HG03280 (cell line): ENCODE data around the gene CDH1.

Experiments
- ATAC-seq: cut with Tn5 transposase; IDR thresholded peaks from one replicate; pipeline ENCODE4 v1.9.1; 2021; ENCODE audit warnings: mild to moderate bottlenecking, moderate library complexity; ENCODE audit not compliant: unreplicated experiment

Gene CDH1

DNA sequence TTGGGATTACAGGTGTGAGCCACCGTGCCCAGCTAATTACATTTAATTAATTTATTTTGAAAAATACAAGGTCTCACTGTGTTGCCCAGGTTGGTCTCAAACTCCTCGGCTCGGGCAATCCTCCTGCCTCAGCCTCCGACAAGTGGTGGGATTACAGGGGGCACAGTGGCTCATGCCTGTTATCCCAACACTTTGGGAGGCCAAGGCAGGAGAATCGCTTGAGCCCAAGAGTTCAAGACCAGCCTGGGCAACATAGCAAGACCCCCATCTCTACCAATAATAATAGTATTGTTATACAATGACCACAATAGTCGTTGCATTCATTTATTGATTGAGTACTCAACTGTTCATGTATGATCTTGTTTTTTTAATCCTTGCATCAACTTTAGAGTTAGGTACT, 22.0 kb downstream of the CDH1 start:
- ATAC-seq = no peak

DNA sequence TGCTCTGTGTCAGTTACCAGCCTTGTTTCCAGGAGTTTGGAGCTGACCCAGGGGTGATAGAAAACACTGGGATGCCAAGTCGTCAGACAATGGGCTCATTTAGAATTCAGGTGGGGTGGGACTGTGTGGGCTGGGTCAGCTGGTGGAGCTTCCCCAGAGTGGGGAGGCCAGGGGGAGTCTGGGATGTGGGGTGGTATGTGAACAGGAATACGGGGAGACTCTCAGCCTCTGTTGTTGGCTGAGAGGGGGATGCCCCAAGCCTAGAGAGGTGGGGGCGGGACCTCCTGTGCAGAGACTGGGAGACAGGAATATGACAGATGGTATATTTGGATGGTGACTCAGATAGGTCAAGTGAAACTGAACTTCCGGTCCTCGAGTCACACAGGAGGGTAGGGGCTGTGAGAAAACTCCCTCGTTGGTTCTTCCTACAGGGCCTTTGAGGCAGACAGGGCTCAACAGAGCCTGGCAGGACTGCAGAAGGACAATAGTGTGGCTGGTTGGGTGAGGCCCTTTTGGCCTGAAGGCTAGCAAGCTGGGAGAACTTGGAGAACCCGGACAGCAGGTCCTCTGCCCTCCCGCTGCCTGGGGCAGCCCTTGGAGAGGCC, 23.7 kb downstream of the CDH1 start:
- peak; percentile 50 for ATAC-seq

DNA sequence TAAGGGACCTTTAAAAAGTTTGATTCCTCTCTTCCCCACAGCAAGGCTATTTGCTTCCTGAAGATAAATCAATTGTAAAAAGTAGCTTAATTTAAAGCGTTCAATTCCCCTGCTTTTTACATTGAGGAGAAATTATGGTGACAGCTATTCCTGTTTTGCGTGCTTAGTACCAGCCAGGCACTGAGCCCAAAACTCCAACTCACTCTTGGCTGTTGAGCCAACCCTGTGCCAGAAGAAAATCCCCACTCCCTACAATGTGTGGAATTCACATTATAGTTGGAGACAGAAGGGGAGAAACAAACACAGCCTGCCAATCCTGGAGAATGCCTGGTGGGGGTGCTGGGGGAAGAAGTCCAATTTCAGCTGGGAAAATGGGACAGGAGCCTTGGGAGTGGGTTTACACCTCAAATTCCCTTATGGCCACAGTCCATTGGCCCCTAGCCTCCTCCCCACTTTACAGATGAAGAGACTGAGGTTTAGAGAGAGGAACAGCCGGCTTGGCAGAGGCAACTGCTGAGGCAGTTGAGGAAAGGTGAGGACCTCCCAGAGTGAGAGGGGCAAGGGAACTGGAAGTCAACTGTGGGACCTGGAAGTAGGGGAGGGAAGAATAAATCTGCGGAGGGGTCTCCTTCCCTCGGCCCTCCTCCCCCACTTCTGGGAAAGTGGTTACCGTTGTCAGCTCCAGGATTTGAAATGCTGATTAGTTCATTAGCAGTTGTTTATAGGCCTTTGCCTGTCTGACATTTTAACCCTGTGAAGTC, 26.1 kb downstream of the CDH1 start:
- no peak for ATAC-seq

DNA sequence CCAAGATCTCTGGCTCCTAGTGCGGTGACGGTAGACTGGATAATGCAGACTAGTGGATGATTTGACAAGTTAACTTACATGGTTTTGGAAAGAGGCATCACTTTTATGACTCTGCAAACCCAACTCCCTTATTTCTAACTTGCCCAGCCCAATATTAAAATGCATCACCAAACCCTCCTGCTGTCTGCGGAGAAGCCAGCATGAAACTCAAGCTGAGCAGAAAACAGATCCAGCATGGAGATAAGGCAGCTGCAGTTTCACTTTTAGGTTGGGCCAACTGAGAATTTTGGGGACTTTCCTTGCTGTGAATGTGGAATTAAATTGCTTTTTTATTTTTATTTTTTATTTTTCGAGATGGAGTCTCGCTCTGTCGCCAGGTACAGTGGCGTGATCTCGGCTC, 27.8 kb downstream of the CDH1 start:
- no peak for ATAC-seq

DNA sequence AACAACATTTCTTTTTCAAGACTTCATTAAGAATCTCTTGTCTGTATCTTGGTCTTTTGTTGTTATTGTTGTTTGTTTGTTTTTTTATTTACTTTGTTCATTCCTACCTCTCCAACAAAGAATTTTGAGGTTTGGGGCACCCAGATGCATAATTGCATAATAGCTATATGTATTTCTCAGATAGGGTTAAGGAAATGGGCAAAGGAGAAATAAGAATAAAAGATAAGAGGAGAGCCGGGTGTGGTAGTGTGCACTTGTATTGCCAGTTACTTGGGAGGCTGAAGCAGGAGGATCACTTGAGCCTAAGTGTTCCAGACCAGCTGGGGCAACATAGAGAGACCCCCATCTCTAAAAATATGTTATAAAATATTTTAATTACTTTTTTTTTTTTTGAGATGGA, 30.5 kb downstream of the CDH1 start:
- ATAC-seq = no peak

DNA sequence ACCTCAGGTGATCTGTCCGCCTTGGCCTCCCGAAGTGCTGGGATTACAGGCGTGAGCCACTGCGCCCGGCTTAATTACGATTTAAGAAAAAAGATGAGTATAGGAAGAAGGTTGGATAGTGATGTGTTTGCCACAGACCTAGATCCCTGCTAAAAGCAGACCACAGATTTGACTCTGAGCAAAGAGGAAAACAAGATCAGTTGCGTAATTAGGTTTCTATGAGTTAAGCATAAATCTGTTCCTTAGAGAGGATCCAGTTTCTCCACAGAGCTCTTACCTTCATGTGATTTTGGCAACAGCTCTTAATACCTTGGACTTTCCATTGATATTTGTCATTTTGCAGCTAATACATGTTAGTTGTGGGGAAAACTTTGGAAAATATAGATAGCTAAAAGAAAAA, 31.1 kb downstream of the CDH1 start:
- ATAC-seq = no peak

DNA sequence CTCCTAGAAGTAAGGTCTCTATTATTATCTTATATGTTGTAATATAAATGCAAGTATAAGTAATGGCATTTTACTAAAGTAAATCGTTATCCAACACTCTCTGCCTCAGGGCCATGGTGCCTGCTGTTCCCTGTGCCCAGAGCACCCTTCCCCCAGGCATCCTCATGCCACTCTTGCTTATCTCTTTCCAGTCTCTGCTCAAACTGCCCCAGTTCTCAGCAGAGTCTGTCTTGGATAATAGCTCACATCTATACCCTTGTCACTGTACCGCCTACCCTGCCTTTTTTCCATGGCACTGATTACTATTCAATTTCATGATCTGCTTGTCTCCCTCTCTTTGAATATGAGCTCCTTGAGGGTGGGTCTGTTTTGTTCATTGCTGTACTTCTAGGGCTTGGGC, 31.7 kb downstream of the CDH1 start:
- no peak for ATAC-seq

DNA sequence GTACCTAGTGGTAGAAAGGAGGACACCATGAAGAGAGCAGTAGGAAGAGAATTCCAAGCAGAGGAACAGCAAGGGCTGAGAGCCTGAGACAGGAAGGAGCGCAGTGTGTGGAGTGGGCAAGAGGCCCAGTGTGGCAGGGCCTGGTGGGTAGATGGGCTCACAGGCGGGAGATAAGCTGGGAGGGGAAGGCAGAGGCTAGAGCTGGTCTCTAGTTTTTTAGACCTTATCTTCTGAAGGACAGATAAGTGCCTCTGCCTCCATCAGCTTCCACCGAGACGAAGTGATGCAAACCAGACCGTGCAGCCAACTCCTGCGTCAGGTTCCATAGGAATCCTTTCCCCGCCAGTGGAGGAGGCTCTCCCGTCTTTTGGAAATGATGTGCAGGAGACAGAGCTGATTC, 33.6 kb downstream of the CDH1 start:
- no peak for ATAC-seq

DNA sequence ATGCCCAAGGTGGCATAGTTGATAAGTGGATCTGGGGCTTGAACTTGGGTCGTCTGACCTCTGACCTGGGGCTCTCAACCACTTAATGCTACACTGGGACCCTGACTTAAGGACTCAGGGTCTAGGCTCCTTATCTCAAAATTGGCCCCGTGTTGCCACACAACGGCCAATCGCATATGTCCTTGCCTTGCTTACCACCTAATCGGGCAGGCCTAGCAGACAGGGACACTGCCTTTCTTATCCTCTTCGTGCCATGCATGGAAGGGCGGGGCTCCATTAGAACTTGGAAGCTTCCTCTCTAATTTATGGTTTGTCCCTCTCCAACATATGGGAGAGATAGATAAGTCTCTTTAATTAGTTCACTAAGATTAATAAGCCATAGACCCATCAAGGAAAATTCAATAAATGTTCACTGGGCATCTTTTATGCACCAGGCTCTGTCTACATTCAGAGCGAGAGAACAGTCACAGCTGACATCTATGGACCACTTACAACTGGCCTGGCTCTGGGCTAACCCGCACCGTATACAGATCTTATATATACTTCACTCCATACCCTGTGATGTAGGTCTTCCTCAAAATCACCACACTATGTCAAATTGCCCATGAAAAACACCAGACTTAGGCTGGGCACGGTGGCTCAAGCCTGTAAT, 35.1 kb downstream of the CDH1 start:
- ATAC-seq = no peak

DNA sequence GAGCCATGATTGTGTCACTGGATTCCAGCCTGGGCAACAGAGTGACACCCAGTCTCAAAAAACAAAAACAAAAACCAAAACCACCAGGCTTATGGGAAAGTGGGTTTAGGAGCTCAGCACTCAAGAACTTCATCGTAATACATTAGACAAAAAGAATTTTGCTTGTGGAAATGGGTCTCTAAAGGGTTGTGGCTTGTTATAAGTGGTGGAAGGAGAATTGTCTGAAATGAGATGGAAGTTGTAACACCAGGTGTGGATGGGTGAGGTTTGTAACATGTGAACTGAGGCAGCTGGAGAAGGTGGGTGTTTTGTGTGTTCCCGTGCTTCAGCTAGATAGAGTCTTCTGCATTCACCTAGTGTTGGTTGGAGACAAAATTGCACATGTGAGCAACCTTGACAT, 35.8 kb downstream of the CDH1 start:
- no peak for ATAC-seq

DNA sequence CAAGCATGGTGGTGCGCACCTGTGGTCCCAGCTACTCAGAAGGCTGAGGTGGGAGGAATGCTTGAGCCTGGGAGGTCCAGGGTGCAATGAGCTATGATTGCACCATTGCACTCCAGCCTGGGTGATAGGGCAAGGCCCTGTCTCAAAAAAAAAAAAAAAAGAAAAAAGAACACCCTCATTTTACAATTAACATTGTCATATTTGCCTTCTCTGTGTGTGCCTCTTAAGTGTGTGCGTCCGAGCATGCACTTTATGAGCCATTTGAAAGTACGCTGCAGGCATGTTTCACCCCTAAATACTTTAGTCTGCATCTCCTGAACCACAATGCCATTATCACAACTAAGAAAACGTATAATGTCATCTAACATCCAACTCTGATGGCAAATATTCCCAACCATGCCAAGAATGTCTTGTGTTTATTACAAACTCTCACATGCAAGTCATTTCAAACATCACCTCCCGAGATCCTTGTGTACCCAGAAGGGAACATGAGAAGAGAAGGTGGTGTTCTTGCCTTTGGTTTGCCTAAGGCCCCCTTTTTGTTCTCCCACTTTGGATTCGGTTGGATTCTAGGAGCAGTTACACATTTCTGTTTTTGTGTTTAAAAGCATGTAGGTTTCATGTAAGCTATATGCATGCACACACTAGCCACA, 38.0 kb downstream of the CDH1 start:
- ATAC-seq = no peak

DNA sequence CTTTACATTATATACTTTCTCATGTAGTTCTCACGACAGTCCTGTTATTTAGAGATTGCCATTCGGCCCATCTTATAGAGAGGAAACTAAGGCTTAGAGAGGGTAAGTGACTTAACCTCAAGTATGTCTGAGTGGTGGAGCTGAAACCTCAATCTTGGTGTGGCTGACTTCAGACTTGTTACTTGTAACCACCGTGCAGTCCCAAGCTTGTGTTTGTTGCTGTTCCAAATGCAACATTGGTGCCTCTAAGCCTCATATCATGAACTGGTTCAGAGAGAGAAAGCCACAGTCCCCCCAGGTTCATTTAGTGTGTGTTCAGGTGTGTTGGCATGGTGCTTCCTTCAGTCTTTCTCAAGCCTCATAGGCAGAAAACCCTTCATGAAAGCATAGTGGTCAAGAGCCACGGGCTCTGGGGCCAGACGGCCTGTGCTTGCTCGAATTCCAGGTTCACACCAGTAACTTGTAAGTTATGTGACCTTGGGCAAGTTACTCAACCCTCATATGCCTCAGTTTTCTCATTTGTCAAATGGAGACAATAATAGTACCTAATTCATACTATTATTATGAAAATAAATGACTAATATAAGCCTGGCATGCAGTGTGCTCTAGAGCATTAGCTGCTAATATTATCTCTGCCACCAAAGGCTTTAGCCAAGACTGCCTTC, 39.9 kb downstream of the CDH1 start:
- ATAC-seq = peak; percentile 80

DNA sequence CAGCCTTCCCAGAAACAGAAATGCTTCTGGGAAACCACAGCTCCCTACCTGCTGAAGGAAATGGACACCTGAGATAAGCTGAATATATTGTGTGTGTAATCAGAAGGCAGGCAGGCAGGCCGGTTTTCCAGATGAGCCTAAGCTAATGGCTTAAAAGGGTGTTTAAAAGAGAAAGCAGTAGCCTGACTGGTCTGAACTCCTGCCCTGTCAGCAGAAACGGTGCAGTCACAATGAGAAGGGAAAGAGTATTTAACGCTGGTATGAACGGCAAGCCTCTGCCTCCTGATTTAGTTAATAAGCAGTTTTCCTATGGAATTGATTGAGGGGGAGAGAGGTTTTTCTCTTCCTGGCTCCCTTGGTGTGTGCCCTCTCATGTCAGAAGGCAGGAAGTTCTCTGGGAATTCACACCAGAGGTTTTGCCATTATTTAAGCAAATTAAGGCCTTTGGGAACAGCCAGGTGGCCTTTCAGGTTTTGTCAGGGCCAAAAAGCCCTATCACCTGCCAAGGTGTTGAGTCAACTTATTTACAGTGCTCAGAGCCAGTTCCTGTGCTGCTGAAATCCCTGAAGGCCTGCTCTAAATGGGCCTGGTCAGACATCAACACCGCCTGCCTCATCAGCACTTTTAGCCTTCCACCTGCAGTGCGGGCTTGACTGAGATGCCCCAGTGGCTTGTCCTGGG, 41.6 kb downstream of the CDH1 start:
- no peak for ATAC-seq

DNA sequence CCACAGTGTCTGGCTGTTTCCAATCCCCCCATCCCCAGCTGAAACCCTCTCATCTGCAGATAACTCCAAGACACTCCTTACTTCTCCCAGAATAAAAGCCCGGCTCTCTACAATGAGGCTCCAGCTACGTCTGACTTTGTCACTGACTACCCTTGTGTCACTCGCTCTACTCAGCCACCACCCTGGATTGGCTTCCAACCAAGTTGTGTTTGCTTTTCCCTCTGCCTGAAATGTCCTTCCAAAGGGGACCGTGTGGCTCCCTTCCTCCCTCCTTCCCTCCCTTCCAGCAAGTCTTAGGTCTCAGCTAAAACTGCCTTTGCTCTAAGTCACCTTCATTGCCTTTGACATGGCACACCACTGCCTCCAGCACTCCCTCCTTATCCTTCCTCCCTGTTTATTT, 42.8 kb downstream of the CDH1 start:
- no peak for ATAC-seq

DNA sequence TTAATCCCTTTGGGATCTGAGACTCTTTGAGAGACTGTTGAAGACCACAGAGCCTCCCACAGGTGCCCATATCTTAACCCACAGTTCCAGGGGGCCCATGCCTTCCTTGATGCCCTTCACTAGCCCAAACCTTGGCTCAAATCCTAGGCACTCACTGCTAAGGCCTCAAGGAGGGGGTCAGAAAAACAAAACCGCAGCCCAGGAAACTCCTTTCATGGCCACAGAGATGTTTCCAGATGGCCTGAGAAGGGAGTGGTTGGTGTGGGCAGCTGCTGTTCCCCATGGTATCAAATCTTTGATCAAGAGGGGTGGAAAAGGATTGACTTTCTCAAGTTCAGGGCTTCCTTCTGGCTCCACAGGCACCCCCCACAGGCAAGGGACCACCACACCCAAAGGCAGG, 44.7 kb downstream of the CDH1 start:
- ATAC-seq = no peak

DNA sequence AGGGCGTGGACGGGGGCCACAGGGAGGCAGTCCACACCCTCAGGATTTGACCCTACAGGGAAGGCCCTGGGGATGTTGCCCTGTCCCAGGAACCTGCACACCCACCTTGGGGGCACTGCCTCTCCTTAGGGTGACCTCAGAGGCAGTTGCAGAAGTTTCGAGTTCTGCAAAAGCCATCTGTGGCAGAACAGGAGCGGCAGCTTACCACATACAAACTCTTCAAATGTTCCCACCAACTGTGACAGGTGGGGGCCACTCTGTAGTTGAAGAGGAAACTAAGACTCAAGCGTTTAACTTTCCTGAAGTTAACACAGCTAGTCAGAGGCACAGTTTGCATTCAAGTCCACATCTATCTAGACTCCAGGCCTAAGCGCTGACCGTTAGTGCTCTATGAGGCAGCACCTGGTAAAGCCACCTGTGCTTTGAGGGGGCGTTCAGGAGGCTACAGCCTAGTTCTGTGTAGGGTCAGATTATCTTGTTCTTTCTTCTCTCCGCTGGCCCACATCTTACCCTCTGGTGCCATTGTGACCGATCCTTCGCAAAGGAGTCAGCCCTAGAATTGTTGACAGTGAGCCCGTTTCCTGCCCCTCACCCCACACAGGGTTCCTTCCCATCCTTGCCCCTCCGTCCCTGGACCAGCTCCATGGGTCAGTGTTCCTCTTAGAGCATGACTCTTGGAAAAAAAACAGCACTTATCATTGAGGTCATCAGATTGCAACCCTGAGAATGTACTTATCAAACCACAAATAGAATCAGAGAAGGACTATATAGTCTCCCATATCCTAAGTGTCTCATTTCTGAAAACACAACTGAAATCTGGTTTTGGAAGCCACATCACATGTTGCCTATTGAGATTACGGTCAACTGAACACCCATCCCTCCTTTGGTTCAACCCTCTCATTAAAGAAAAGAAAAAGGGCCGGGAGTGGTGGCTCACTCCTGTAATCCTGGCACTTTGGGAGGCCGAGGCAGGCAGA, 45.4 kb downstream of the CDH1 start:
- peak; percentile 62 for ATAC-seq

DNA sequence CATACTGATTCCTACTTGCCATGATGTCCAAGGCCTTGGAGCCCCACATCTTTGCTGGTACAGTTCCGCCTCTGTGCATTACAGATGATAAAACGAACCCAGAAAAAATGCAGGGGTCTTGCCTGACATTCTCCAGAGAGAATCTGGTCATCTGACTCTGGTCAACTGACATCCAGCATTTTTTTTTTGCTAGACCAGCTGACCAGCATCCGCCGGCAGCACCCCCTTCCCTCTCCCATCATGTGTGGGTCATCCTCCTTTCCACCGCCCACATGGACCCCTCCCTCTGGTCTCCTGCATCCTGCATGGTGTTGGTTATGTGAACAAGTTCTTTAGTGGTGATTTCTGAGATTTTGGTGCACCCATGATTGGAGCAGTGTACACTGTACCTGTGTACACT, 47.1 kb downstream of the CDH1 start:
- no peak for ATAC-seq

DNA sequence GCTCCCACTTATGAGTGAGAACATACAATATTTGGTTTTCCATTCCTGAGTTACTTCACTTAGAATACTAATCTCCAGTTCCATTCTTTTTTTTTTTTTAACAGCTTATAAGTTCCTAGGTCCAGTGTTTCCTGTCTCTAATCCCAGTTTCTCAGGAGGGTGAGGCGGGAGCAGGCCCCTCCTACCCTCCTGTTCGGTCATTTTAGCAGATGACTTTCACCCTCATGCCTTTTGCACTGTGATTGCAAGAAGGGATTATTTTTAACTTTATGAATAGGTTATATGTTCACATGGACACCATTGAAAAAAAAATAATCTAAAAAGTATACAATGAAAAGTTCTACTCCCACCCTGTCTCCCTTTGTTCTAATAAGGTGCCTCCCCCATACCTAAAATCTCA, 47.6 kb downstream of the CDH1 start:
- ATAC-seq = no peak

DNA sequence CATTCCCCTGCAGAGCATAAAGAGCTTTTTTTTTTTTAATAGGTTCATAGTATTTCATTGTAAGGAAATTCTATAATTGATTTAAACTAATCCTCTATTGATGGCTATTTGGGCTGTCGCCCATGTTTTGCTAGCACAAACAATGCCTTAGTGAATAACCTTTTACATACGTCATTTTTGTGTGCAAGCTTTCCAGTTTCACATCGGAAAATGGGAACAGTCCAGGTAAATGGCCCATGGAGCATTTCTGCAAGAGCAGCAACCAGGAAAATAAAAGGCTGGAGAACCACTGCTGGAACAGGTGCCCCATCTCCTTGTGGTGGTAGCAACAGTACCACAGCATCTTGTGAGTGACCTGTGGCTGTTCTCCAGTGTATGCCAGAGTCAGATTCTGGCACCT, 48.6 kb downstream of the CDH1 start:
- no peak for ATAC-seq
